ENCODE results near the gene MEOX2. TPM values are rescaled to one million over a fixed set of nuclear protein-coding genes. Genes with fewer than 3 reads are reported as not detected.

The MEOX2 gene
- total RNA-seq, 1 experiment from 2014 or later, result not detected

DNA sequence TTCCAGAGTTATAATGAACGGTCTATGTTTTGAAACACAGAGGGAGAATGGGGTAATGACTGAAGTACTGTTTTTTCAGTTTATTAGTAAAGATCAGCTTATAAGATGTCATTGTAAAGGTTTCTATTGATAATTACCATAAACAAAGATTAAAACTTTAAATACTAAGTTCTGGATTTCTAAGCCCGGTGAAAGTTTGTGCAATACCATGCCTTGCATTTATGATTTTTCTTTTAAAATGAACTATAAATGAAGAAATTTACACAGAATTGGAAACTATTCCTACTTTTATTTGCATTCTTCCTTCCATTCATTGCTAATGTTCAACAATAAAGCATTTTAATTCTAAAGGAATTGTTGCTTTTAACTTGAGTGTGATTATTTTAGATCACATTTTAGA, 4.9 kb downstream of the MEOX2 start:
- H3K9me3 Mint-ChIP-seq (ENCODE audit: unreplicated experiment), result no peaks in the 10 kb centered on the region
- no peak overlapping the region for H3K4me3 Mint-ChIP-seq (ENCODE audit: unreplicated experiment)
- H3K4me1 Mint-ChIP-seq (ENCODE audit: insufficient read depth, unreplicated experiment), result no peaks in the 10 kb centered on the region
- DNase-seq (ENCODE audit: unreplicated experiment), result no peak
- POLR2A ChIA-PET, result no interaction called here
- no TSS peak for BruUV-seq (replicated peaks)
- intact Hi-C loops (cut with micrococcal nuclease), result no loop called here
- H3K27me3 Mint-ChIP-seq (ENCODE audit: insufficient read depth, unreplicated experiment), result peaks cover 37% of the 10 kb centered on the region
- no peak for TF ChIP-seq CTCF (IDR thresholded peaks at IDR 0.05; ENCODE audit: unreplicated experiment)
- H3K36me3 Mint-ChIP-seq (ENCODE audit: insufficient read depth, unreplicated experiment), result no peaks in the 10 kb centered on the region
- CTCF ChIA-PET, result no interaction called here
- no peak overlapping the region for H3K27ac Mint-ChIP-seq (ENCODE audit: low read depth, unreplicated experiment)

GRCh38 chr7:15681186-15681585, 5.3 kb downstream of the MEOX2 start:
- intact Hi-C loops (cut with micrococcal nuclease), result no loop called here
- Mint-ChIP-seq H3K27ac (ENCODE audit: low read depth, unreplicated experiment) (no peak overlapping the region), H3K9me3 (ENCODE audit: unreplicated experiment) (no peaks in the 10 kb centered on the region), H3K4me1 (ENCODE audit: insufficient read depth, unreplicated experiment) (no peaks in the 10 kb centered on the region), H3K36me3 (ENCODE audit: insufficient read depth, unreplicated experiment) (no peaks in the 10 kb centered on the region), H3K27me3 (ENCODE audit: insufficient read depth, unreplicated experiment) (peaks cover 35% of the 10 kb centered on the region), H3K4me3 (ENCODE audit: unreplicated experiment) (no peak overlapping the region)
- DNase-seq (ENCODE audit: unreplicated experiment), result no peak
- ChIA-PET POLR2A (no interaction called here), CTCF (no interaction called here)
- BruUV-seq (replicated peaks), result no TSS peak
- TF ChIP-seq CTCF (IDR thresholded peaks at IDR 0.05; ENCODE audit: unreplicated experiment), result no peak

- CTCF ChIA-PET, result no interaction called here
- Mint-ChIP-seq H3K27ac (ENCODE audit: low read depth, unreplicated experiment) (no peak overlapping the region), H3K4me1 (ENCODE audit: insufficient read depth, unreplicated experiment) (no peaks in the 10 kb centered on the region), H3K27me3 (ENCODE audit: insufficient read depth, unreplicated experiment) (peaks cover 35% of the 10 kb centered on the region), H3K9me3 (ENCODE audit: unreplicated experiment) (no peaks in the 10 kb centered on the region), H3K36me3 (ENCODE audit: insufficient read depth, unreplicated experiment) (no peaks in the 10 kb centered on the region), H3K4me3 (ENCODE audit: unreplicated experiment) (no peak overlapping the region)
- intact Hi-C loops (cut with micrococcal nuclease), result no loop called here
- BruUV-seq (replicated peaks), result no TSS peak
- no peak for DNase-seq (ENCODE audit: unreplicated experiment)
- no peak for TF ChIP-seq CTCF (IDR thresholded peaks at IDR 0.05; ENCODE audit: unreplicated experiment)
- POLR2A ChIA-PET, result no interaction called here
Measured at GRCh38 chr7:15680446-15680845, 6.0 kb downstream of the MEOX2 start.

GRCh38 chr7:15679306-15679705, 7.2 kb downstream of the MEOX2 start:
- H3K36me3 Mint-ChIP-seq (ENCODE audit: insufficient read depth, unreplicated experiment), result no peaks in the 10 kb centered on the region
- no peaks in the 10 kb centered on the region for H3K9me3 Mint-ChIP-seq (ENCODE audit: unreplicated experiment)
- no TSS peak for BruUV-seq (replicated peaks)
- peaks cover 35% of the 10 kb centered on the region for H3K27me3 Mint-ChIP-seq (ENCODE audit: insufficient read depth, unreplicated experiment)
- no peak for TF ChIP-seq CTCF (IDR thresholded peaks at IDR 0.05; ENCODE audit: unreplicated experiment)
- intact Hi-C loops (cut with micrococcal nuclease), result no loop called here
- H3K4me3 Mint-ChIP-seq (ENCODE audit: unreplicated experiment), result no peak overlapping the region
- CTCF ChIA-PET, result no interaction called here
- no peak for DNase-seq (ENCODE audit: unreplicated experiment)
- no peaks in the 10 kb centered on the region for H3K4me1 Mint-ChIP-seq (ENCODE audit: insufficient read depth, unreplicated experiment)
- no peak overlapping the region for H3K27ac Mint-ChIP-seq (ENCODE audit: low read depth, unreplicated experiment)
- POLR2A ChIA-PET, result no interaction called here
